ENCODE data around the gene FYB1.
A peak's percentile ranks its signal among the peaks of the same experiment; 100 is the strongest.

The FYB1 gene

DNA sequence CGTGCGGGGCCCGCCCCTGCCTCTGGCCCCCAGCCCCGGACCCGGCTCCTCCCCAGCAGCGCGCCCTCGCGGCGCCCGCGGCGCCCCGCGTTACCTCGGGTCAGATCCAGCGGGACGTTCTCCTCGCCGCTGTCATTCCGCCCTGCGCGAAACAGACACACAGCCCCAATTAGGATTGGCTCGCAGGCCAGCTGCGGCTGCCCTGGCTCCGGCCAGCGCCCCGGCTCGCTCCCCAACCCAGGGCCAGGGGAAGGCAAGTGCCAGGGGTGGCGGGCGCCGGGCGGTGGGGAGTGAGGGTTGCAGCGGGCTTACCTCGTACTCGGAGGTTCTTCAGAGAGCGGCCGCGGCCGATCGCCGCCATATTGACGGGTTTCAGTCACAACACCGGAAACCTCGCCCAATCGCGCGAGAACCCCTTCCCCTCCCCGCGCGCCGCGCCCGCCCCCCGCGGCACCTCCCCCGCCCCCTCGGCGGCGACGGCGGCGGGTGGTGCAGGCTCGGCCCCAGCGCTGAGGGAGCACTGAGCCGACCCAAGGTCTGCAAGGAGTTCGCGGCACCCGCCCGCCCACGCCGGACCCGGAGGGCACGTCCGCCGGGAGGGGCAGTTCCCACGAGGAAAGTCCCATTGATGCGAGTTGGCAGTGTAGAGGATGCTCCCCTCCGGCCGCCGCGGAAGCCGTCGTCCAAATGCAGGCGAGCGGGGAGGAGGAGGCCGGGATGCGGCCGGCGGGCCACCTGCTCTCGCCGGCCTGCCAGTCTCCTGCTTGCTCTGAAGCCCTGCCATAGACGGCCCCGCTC is 145.1 kb downstream of the FYB1 start, which contains the start of gene RICTOR:
RICTOR (minus strand) TSS at position 383 of the 798 bp plus-strand sequence; CDS start at position 361, 22 bp downstream.
- Histone ChIP-seq H3K79me1 (replicated peaks; ENCODE audit: low read length, poor library complexity, severe bottlenecking) (peaks cover 2% of the 10 kb centered on the region), H4K91ac (ENCODE audit: low read length) (peak within 1 kb of the TSS; percentile 99), H2BK5ac (ENCODE audit: low read depth, low read length, poor library complexity, severe bottlenecking) (peak within 1 kb of the TSS; percentile 97), H3K9me3 (ENCODE audit: control insufficient read depth, low read length) (no peaks in the 10 kb centered on the region), H3K4me2 (ENCODE audit: low read length, poor library complexity, severe bottlenecking) (peak within 1 kb of the TSS; percentile 90), H3K23ac (ENCODE audit: low read length in 2 of 2) (peak within 1 kb of the TSS; percentile 90 to 100), H2AK5ac (ENCODE audit: low read length, severe bottlenecking) (no peak within 1 kb of the TSS), H3K27ac (ENCODE audit: low read length, poor library complexity, severe bottlenecking) (peak within 1 kb of the TSS; percentile 95), H2BK120ac (ENCODE audit: low read depth, low read length) (peak within 1 kb of the TSS; percentile 97), H3K4me1 (ENCODE audit: control insufficient read depth, insufficient read depth, low read depth, low read length) (no peaks in the 10 kb centered on the region), H3K4ac (ENCODE audit: low read depth in 1 of 2, low read length in 2 of 2) (peak within 1 kb of the TSS; percentile 94 to 99), H2BK15ac (ENCODE audit: low read depth, poor library complexity, severe bottlenecking) (peak within 1 kb of the TSS; percentile 99), H3K27me3 (ENCODE audit: control insufficient read depth in 1 of 2, insufficient read depth in 1 of 2, low read length in 2 of 2) (no peaks in the 10 kb centered on the region), H3K18ac (ENCODE audit: low read depth in 1 of 2, low read length in 2 of 2) (peak within 1 kb of the TSS; percentile 100), H3K4me3 (ENCODE audit: insufficient read depth in 1 of 2, low read depth in 1 of 2, low read length in 2 of 2) (peak within 1 kb of the TSS; percentile 98 to 100), H3K36me3 (ENCODE audit: control insufficient read depth in 1 of 2, insufficient read depth in 2 of 2, low read depth in 1 of 2, low read length in 2 of 2) (peaks cover 0 to 8% of the 10 kb centered on the region in 2 experiments), H3K14ac (ENCODE audit: low read length in 2 of 2) (peak within 1 kb of the TSS; percentile 74 to 96), H4K8ac (ENCODE audit: low read length) (peak within 1 kb of the TSS; percentile 97), H3K9ac (ENCODE audit: low read length) (peak within 1 kb of the TSS; percentile 96), H2BK12ac (ENCODE audit: low read length in 2 of 2) (peak within 1 kb of the TSS; percentile 66 to 88), H2AFZ (ENCODE audit: low read depth, low read length) (peak within 1 kb of the TSS; percentile 92)
- under 1% methylated on average over 77 of the region's 94 CpGs for WGBS
- peak; percentile 89 for DNase-seq

DNA sequence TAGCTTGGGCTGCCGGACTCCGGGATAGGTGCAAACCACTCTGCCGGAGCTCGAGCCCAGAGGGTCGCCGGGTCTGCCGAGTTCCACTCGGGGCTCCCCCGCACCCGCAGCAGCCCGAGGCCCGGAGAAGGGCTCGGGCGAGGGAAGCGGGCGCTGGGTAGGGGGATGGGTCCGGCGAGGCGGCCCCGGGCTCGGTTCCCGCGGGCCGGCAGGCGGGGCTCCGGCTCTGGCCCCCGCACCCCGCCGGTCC is 145.7 kb downstream of the FYB1 start:
- Histone ChIP-seq H3K14ac (ENCODE audit: low read length in 2 of 2) (peak overlapping the region; percentile 62 to 96), H3K27me3 (ENCODE audit: control insufficient read depth in 1 of 2, insufficient read depth in 1 of 2, low read length in 2 of 2) (no peaks in the 10 kb centered on the region)
- WGBS, result 0% methylated on average over 9 of the region's 29 CpGs

DNA sequence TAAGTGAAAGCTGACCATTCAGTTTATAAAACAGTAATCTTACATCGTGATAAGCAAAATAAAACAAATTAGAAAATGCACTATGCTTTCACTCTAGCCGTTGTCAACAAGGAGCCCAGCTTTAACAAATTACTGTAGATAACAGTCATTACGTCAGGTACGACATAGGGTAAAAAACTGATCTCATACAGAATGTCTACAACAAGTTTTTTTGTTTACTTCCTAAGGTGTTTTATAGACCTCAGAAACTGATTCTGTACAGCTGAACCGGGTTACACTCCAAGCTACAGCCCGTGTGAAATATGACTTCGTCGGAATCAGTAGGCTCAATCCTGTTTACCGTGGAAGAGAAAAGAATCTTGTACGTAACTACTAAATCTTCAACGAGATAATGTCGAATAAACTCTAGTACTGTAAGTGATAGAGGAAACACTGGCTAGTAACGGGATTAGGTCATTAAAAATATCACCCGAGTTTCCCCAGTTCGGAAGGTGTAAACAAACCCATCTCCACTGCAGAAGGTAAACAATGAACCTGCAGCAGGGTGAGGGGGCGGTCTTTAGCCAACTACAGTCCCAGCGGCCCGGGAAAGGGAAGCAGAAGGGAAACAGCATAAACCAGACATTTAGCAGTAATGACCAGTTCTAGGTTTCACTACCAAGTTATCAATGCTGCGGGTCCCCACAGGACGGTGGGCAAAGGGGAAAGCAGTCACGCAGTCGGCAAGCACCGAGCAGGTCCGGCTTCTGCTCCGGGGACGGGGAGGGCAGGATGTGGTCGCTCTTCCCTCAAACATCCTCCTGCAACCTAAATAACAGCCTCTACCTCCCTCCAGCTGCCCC is 146.2 kb downstream of the FYB1 start:
- no peaks in the 10 kb centered on the region for H3K4me1 ChIP-seq (ENCODE audit: control insufficient read depth, insufficient read depth, low read depth, low read length)
- peak overlapping the region; percentile 96 to 100 for H3K18ac ChIP-seq (ENCODE audit: low read depth in 1 of 2, low read length in 2 of 2)
- H2BK12ac ChIP-seq (ENCODE audit: low read length in 2 of 2), result peak overlapping the region; percentile 0 to 66
- peak overlapping the region; percentile 90 for H4K91ac ChIP-seq (ENCODE audit: low read length)
- peak overlapping the region; percentile 62 to 96 for H3K14ac ChIP-seq (ENCODE audit: low read length in 2 of 2)
- peak overlapping the region; percentile 75 for H3K4me2 ChIP-seq (ENCODE audit: low read length, poor library complexity, severe bottlenecking)
- WGBS, result 9% methylated on average over 24 of the region's 27 CpGs
- H3K36me3 ChIP-seq (ENCODE audit: control insufficient read depth in 1 of 2, insufficient read depth in 2 of 2, low read depth in 1 of 2, low read length in 2 of 2), result peaks cover 0 to 18% of the 10 kb centered on the region in 2 experiments
- H2BK5ac ChIP-seq (ENCODE audit: low read depth, low read length, poor library complexity, severe bottlenecking), result peak overlapping the region; percentile 97
- H3K27ac ChIP-seq (ENCODE audit: low read length, poor library complexity, severe bottlenecking), result peak overlapping the region; percentile 90
- peak overlapping the region; percentile 96 for H3K9ac ChIP-seq (ENCODE audit: low read length)
- peak overlapping the region; percentile 64 for H4K8ac ChIP-seq (ENCODE audit: low read length)
- H2BK120ac ChIP-seq (ENCODE audit: low read depth, low read length), result peak overlapping the region; percentile 97
- peak overlapping the region; percentile 79 to 81 for H3K23ac ChIP-seq (ENCODE audit: low read length in 2 of 2)
- peak overlapping the region; percentile 99 for H2BK15ac ChIP-seq (ENCODE audit: low read depth, poor library complexity, severe bottlenecking)
- no peak overlapping the region for H2AK5ac ChIP-seq (ENCODE audit: low read length, severe bottlenecking)
- peak; percentile 79 for DNase-seq
- peak overlapping the region; percentile 98 to 100 for H3K4me3 ChIP-seq (ENCODE audit: insufficient read depth in 1 of 2, low read depth in 1 of 2, low read length in 2 of 2)
- H3K9me3 ChIP-seq (ENCODE audit: control insufficient read depth, low read length), result no peaks in the 10 kb centered on the region
- H3K79me1 ChIP-seq (replicated peaks; ENCODE audit: low read length, poor library complexity, severe bottlenecking), result peaks cover 2% of the 10 kb centered on the region
- H3K27me3 ChIP-seq (ENCODE audit: control insufficient read depth in 1 of 2, insufficient read depth in 1 of 2, low read length in 2 of 2), result no peaks in the 10 kb centered on the region
- no peak overlapping the region for H2AFZ ChIP-seq (ENCODE audit: low read depth, low read length)
- peak overlapping the region; percentile 64 to 65 for H3K4ac ChIP-seq (ENCODE audit: low read depth in 1 of 2, low read length in 2 of 2)

More for the DNA sequence above, 145.7 kb downstream of the FYB1 start:
- Histone ChIP-seq H3K23ac (ENCODE audit: low read length in 2 of 2) (peak overlapping the region; percentile 79 to 81), H3K36me3 (ENCODE audit: control insufficient read depth in 1 of 2, insufficient read depth in 2 of 2, low read depth in 1 of 2, low read length in 2 of 2) (peaks cover 0 to 13% of the 10 kb centered on the region in 2 experiments), H3K4me2 (ENCODE audit: low read length, poor library complexity, severe bottlenecking) (peak overlapping the region; percentile 75), H3K9me3 (ENCODE audit: control insufficient read depth, low read length) (no peaks in the 10 kb centered on the region), H2BK120ac (ENCODE audit: low read depth, low read length) (peak overlapping the region; percentile 97), H3K18ac (ENCODE audit: low read depth in 1 of 2, low read length in 2 of 2) (peak overlapping the region; percentile 96 to 100), H2AFZ (ENCODE audit: low read depth, low read length) (peak overlapping the region; percentile 92), H3K4ac (ENCODE audit: low read depth in 1 of 2, low read length in 2 of 2) (peak overlapping the region; percentile 64 to 92), H2BK5ac (ENCODE audit: low read depth, low read length, poor library complexity, severe bottlenecking) (peak overlapping the region; percentile 97), H3K4me1 (ENCODE audit: control insufficient read depth, insufficient read depth, low read depth, low read length) (no peaks in the 10 kb centered on the region), H2BK12ac (ENCODE audit: low read length in 2 of 2) (peak overlapping the region; percentile 0 to 66), H3K9ac (ENCODE audit: low read length) (peak overlapping the region; percentile 96), H3K27ac (ENCODE audit: low read length, poor library complexity, severe bottlenecking) (peak overlapping the region; percentile 90), H2AK5ac (ENCODE audit: low read length, severe bottlenecking) (no peak overlapping the region), H4K8ac (ENCODE audit: low read length) (peak overlapping the region; percentile 64), H2BK15ac (ENCODE audit: low read depth, poor library complexity, severe bottlenecking) (peak overlapping the region; percentile 99), H3K4me3 (ENCODE audit: insufficient read depth in 1 of 2, low read depth in 1 of 2, low read length in 2 of 2) (peak overlapping the region; percentile 98 to 100), H4K91ac (ENCODE audit: low read length) (peak overlapping the region; percentile 90), H3K79me1 (replicated peaks; ENCODE audit: low read length, poor library complexity, severe bottlenecking) (peaks cover 2% of the 10 kb centered on the region)
- no peak for DNase-seq

DNA sequence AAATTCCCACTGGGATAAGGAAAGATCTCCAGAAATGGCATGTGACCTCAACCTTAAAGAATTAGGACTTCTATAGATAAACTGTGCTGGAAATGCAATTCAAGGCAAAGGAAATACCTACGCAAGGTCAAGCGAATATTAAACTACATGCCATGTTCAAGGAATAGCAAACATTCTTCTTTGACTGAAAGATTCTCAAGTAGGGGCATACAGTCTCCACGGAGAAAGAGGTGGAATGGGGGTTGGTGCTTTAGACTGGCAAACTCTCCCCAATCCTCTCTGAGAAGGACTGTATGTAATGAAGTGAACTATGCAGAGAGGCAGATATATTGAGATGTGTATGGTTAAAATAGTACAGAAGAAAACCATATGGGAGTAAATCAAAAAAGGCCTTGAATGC is 151.3 kb downstream of the FYB1 start:
- WGBS, result 37% methylated on average over 3 of the region's 3 CpGs
- Histone ChIP-seq H2BK5ac (ENCODE audit: low read depth, low read length, poor library complexity, severe bottlenecking) (no peak overlapping the region), H3K4ac (ENCODE audit: low read depth in 1 of 2, low read length in 2 of 2) (no peak overlapping the region), H3K27ac (ENCODE audit: low read length, poor library complexity, severe bottlenecking) (no peak overlapping the region), H3K23ac (ENCODE audit: low read length in 2 of 2) (no peak overlapping the region), H2BK120ac (ENCODE audit: low read depth, low read length) (no peak overlapping the region), H2BK15ac (ENCODE audit: low read depth, poor library complexity, severe bottlenecking) (no peak overlapping the region), H3K9me3 (ENCODE audit: control insufficient read depth, low read length) (no peaks in the 10 kb centered on the region), H3K9ac (ENCODE audit: low read length) (no peak overlapping the region), H3K18ac (ENCODE audit: low read depth in 1 of 2, low read length in 2 of 2) (no peak overlapping the region), H2AK5ac (ENCODE audit: low read length, severe bottlenecking) (no peak overlapping the region), H2AFZ (ENCODE audit: low read depth, low read length) (no peak overlapping the region), H3K79me1 (replicated peaks; ENCODE audit: low read length, poor library complexity, severe bottlenecking) (peaks cover 17% of the 10 kb centered on the region), H3K27me3 (ENCODE audit: control insufficient read depth in 1 of 2, insufficient read depth in 1 of 2, low read length in 2 of 2) (no peaks in the 10 kb centered on the region), H3K14ac (ENCODE audit: low read length in 2 of 2) (no peak overlapping the region), H4K8ac (ENCODE audit: low read length) (no peak overlapping the region), H3K4me1 (ENCODE audit: control insufficient read depth, insufficient read depth, low read depth, low read length) (no peaks in the 10 kb centered on the region), H2BK12ac (ENCODE audit: low read length in 2 of 2) (no peak overlapping the region), H3K36me3 (ENCODE audit: control insufficient read depth in 1 of 2, insufficient read depth in 2 of 2, low read depth in 1 of 2, low read length in 2 of 2) (peaks cover 7 to 41% of the 10 kb centered on the region in 2 experiments), H4K91ac (ENCODE audit: low read length) (no peak overlapping the region), H3K4me2 (ENCODE audit: low read length, poor library complexity, severe bottlenecking) (no peak overlapping the region), H3K4me3 (ENCODE audit: insufficient read depth in 1 of 2, low read depth in 1 of 2, low read length in 2 of 2) (no peak overlapping the region)
- peak; percentile 36 for DNase-seq
